Hematopoietic multipotent progenitor cell treated with erythropoietin and hydrocortisone succinate and interleukin-3 and kit ligand, for 15 days (in vitro differentiated cells): ENCODE measurements around the gene PITPNM3.

Source experiments
- DNase-seq: peaks from one replicate; pipeline ENCODE4 v3.0.0-alpha.2; 2015; ENCODE audit warnings: low spot score

Gene PITPNM3

GRCh38 chr17:6462692-6463091, 93.7 kb downstream of the PITPNM3 start:
- DNase-seq = no peak

GRCh38 chr17:6461792-6462524, 94.4 kb downstream of the PITPNM3 start:
- DNase-seq = no peak

- no peak for DNase-seq
These were observed 95.1 kb downstream of the PITPNM3 start for GRCh38 chr17:6461246-6461645.

- no peak for DNase-seq
These were observed 95.7 kb downstream of the PITPNM3 start for GRCh38 chr17:6460531-6461161.

- no peak for DNase-seq
These were observed 97.8 kb downstream of the PITPNM3 start for GRCh38 chr17:6458460-6458950.

GRCh38 chr17:6457688-6458459, 98.5 kb downstream of the PITPNM3 start:
- no peak for DNase-seq

GRCh38 chr17:6456914-6457687, 99.3 kb downstream of the PITPNM3 start:
- DNase-seq = no peak

- DNase-seq = no peak
These were observed 100.0 kb downstream of the PITPNM3 start for GRCh38 chr17:6456321-6456720.

- DNase-seq = no peak
These were observed 101.0 kb downstream of the PITPNM3 start for GRCh38 chr17:6455321-6455705.

GRCh38 chr17:6454495-6455320, 101.6 kb downstream of the PITPNM3 start:
- no peak for DNase-seq

GRCh38 chr17:6453279-6454024, 102.9 kb downstream of the PITPNM3 start:
- DNase-seq = no peak

GRCh38 chr17:6452471-6453266, 103.7 kb downstream of the PITPNM3 start:
- no peak for DNase-seq

- no peak for DNase-seq
These were observed 105.2 kb downstream of the PITPNM3 start for GRCh38 chr17:6450926-6451832.

- no peak for DNase-seq
These were observed 107.0 kb downstream of the PITPNM3 start for GRCh38 chr17:6449307-6449706.

GRCh38 chr17:6448473-6448872, 107.9 kb downstream of the PITPNM3 start:
- DNase-seq = no peak

GRCh38 chr17:6446516-6447100, 109.7 kb downstream of the PITPNM3 start:
- DNase-seq = no peak

- DNase-seq = no peak
These were observed 111.6 kb downstream of the PITPNM3 start for GRCh38 chr17:6444571-6445335.
